OCI-LY7 (cell line): ENCODE results near the gene CHGA. TPM values are rescaled to one million over a fixed set of nuclear protein-coding genes. Genes with fewer than 3 reads are reported as not detected.

Experiments used
- BruUV-seq: library from RNA; stranded (reverse); fragments of 400-500 nt; replicated peaks from 2 replicates; lab custom pipeline; 2021; lab: Mats Ljungman, UMichigan
- CTCF ChIA-PET: fragments of 300-600 bp; sonication (Branson Sonifier 250); formaldehyde crosslinking; loops from one replicate; lab custom pipeline; 2022; ENCODE audit warnings: antibody characterized with exemption; ENCODE audit not compliant: unreplicated experiment; lab: Charles Lee
- POLR2A ChIA-PET: fragments of 300-600 bp; sonication (Branson Sonifier 250); formaldehyde crosslinking; loops from one replicate; lab custom pipeline; 2022; ENCODE audit warnings: antibody characterized with exemption; lab: Charles Lee
- DNase-seq: peaks from one replicate; pipeline ENCODE4 v3.0.0-alpha.2; 2015; ENCODE audit warnings: low spot score
- H2AFZ ChIP-seq: fragments of 200-600 bp; sonication (generic), shearing (Covaris generic); 2 replicates; pipeline ENCODE4 v1.6.1; 2014; ENCODE audit warnings: mild to moderate bottlenecking, antibody characterized with exemption, low read length, moderate library complexity
- H3K27ac ChIP-seq: fragments of 200-600 bp; sonication (generic); 2 replicates; pipeline ENCODE4 v1.5.1; 2014; ENCODE audit warnings: mixed run types, low read depth, mild to moderate bottlenecking, moderate library complexity, low read length, inconsistent platforms; ENCODE audit not compliant: poor library complexity, severe bottlenecking
- H3K36me3 ChIP-seq: fragments of 200-600 bp; sonication (generic); 2 replicates; pipeline ENCODE4 v1.6.1; 2014; ENCODE audit warnings: mild to moderate bottlenecking, antibody characterized with exemption, low read length, moderate library complexity, mixed read lengths; ENCODE audit not compliant: insufficient read depth
- H3K4me1 ChIP-seq: fragments of 200-600 bp; sonication (generic); 2 replicates; pipeline ENCODE4 v1.5.1; 2014; ENCODE audit warnings: mild to moderate bottlenecking, low read length; ENCODE audit not compliant: insufficient read depth, poor library complexity, severe bottlenecking
- H3K4me2 ChIP-seq: fragments of 200-600 bp; sonication (generic); 2 replicates; pipeline ENCODE4 v1.6.1; 2014; ENCODE audit warnings: mild to moderate bottlenecking, low read length
- H3K4me3 ChIP-seq: fragments of 200-600 bp; sonication (generic); 2 replicates; pipeline ENCODE4 v1.5.1; 2014; ENCODE audit warnings: mild to moderate bottlenecking, low read depth, low read length; ENCODE audit not compliant: poor library complexity, severe bottlenecking
- H3K79me2 ChIP-seq: fragments of 200-600 bp; sonication (generic); 2 replicates; pipeline ENCODE4 v1.6.1; 2016; ENCODE audit warnings: low read depth, mild to moderate bottlenecking, low read length, moderate library complexity, mixed read lengths; ENCODE audit not compliant: insufficient read depth
- H3K9me2 ChIP-seq: fragments of 200-600 bp; sonication (generic); 2 replicates; pipeline ENCODE4 v1.6.1; 2016; ENCODE audit warnings: mild to moderate bottlenecking, low read length, mixed read lengths; ENCODE audit not compliant: insufficient read depth
- H3K9me3 ChIP-seq: fragments of 200-600 bp; sonication (generic); 2 replicates; pipeline ENCODE4 v1.6.1; 2014; ENCODE audit warnings: mild to moderate bottlenecking, mixed run types, low read length, mixed read lengths
- H4K20me1 ChIP-seq: fragments of 200-600 bp; sonication (generic); 2 replicates; pipeline ENCODE4 v1.6.1; 2014; ENCODE audit warnings: mild to moderate bottlenecking, antibody characterized with exemption, low read length, moderate library complexity, mixed read lengths; ENCODE audit not compliant: insufficient read depth
- EZH2phosphoT487 ChIP-seq: fragments of 200-600 bp; sonication (generic); IDR thresholded peaks from 2 replicates; pipeline ENCODE4 v1.6.1; 2018; ENCODE audit warnings: low read depth, borderline replicate concordance, mild to moderate bottlenecking, mixed run types, antibody characterized with exemption, low read length, moderate library complexity, mixed read lengths
- intact Hi-C: fragments of 100-400 bp; cut with micrococcal nuclease; formaldehyde crosslinking; loops from one replicate; pipeline ENCODE4 v1.10.0; 2022; ENCODE audit not compliant: unreplicated experiment
- total RNA-seq, 2 experiments: library from RNA; depleted of rRNA in 1 of 2; stranded (reverse); fragments of >200 nt in 1 of 2; shearing (Covaris generic) in 1 of 2; gene quantifications; 2 replicates each; pipeline ENCODE4 v1.2.3, GENCODE V29; 2014 to 2022
- TF ChIP-seq, protein P1 (sequence below): fragments of 200-600 bp; sonication (generic); conservative IDR thresholded peaks from 2 replicates; pipeline ENCODE4 v1.5.1; 2014; ENCODE audit warnings: mild to moderate bottlenecking, antibody characterized with exemption, low read length, moderate library complexity, mixed read lengths

CHGA gene
- total RNA-seq, 2 experiments from 2014 or later: 0.57 TPM; not detected in 1

DNA sequence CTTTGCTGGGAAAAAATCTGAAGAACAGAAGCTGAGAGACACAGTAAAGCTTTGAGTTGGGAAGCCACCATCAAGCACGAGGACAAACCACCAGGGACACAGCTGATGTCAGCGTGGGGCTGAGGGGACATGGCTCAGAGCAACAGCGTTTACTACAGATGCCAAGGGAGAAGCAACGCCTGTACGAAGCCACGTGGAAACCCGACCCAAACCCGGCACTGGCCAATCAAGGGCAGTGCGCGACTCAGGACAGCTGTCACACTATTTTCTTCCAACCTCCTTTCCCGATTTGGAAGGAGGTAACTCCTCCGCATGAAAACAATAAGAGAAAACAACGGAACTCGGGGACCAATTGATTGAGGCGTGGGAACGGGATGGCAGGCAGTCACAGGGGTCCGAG is 20.2 kb upstream of the CHGA start:
- POLR2A ChIA-PET: no interaction called here
- H4K20me1 ChIP-seq: no peaks in the 10 kb centered on the region
- no peaks in the 10 kb centered on the region for H3K36me3 ChIP-seq
- no peak for DNase-seq
- no peak for TF ChIP-seq EZH2phosphoT487
- TF ChIP-seq, protein P1, sequence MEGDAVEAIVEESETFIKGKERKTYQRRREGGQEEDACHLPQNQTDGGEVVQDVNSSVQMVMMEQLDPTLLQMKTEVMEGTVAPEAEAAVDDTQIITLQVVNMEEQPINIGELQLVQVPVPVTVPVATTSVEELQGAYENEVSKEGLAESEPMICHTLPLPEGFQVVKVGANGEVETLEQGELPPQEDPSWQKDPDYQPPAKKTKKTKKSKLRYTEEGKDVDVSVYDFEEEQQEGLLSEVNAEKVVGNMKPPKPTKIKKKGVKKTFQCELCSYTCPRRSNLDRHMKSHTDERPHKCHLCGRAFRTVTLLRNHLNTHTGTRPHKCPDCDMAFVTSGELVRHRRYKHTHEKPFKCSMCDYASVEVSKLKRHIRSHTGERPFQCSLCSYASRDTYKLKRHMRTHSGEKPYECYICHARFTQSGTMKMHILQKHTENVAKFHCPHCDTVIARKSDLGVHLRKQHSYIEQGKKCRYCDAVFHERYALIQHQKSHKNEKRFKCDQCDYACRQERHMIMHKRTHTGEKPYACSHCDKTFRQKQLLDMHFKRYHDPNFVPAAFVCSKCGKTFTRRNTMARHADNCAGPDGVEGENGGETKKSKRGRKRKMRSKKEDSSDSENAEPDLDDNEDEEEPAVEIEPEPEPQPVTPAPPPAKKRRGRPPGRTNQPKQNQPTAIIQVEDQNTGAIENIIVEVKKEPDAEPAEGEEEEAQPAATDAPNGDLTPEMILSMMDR: no peak
- no peaks in the 10 kb centered on the region for H3K79me2 ChIP-seq
- H3K9me3 ChIP-seq: no peaks in the 10 kb centered on the region
- no peak overlapping the region for H3K4me3 ChIP-seq
- no peaks in the 10 kb centered on the region for H3K9me2 ChIP-seq
- no peak overlapping the region for H2AFZ ChIP-seq
- CTCF ChIA-PET: no interaction called here
- H3K4me2 ChIP-seq: no peak overlapping the region
- H3K4me1 ChIP-seq: peaks cover 4% of the 10 kb centered on the region
- H3K27ac ChIP-seq: no peak overlapping the region
- no TSS peak for BruUV-seq
- intact Hi-C loops: no loop called here

DNA sequence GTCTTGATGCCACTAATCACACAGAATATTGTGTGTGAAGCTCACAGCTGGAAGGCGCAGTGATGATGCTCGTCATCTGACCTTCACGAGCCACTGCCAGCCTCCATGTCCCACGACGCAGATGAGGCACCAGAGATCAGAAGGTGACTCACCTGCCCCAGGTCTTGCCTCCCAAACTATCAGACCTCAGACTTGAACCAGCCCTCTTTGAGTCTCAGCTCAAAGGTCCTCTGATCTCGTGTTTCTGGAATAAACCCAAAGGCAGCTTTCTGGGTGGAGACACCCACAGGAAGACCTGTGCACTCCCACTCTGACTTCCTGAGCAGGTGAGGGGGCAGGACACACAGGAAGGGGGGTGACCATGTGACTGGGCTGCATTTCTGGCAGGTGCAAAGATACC is 19.6 kb upstream of the CHGA start:
- Histone ChIP-seq H3K4me1 (peaks cover 4% of the 10 kb centered on the region), H3K4me2 (no peak overlapping the region), H3K27ac (no peak overlapping the region), H3K9me3 (no peaks in the 10 kb centered on the region), H3K9me2 (no peaks in the 10 kb centered on the region), H3K4me3 (no peak overlapping the region), H2AFZ (no peak overlapping the region), H3K36me3 (no peaks in the 10 kb centered on the region), H4K20me1 (no peaks in the 10 kb centered on the region), H3K79me2 (no peaks in the 10 kb centered on the region)
- intact Hi-C loops: no loop called here
- TF ChIP-seq, protein P1: no peak
- TF ChIP-seq EZH2phosphoT487: no peak
- ChIA-PET CTCF (no interaction called here), POLR2A (no interaction called here)
- no peak for DNase-seq
- no TSS peak for BruUV-seq

DNA sequence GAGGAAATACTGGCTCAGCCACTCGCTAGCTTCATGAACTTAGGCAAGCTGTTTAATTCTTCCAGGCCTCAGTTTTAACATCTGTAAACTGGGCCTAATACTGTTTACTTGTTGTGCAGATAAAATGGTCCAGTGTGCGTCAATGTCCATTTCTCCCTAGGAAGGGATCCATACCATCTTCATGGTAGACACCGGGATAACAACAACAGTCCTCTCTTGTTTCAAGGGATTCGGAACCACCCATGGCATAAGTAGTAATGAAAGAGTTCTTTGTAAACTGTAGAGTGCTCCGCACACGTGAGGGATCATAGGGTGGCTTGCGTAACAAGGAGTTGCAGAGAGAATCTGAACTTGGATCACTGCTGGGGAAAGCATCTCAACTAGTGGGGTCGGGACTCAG is 17.3 kb upstream of the CHGA start:
- DNase-seq: no peak
- CTCF ChIA-PET: no interaction called here
- H3K4me3 ChIP-seq: no peak overlapping the region
- intact Hi-C loops: no loop called here
- H3K27ac ChIP-seq: no peak overlapping the region
- H3K9me2 ChIP-seq: no peaks in the 10 kb centered on the region
- TF ChIP-seq, protein P1: no peak
- no peak for TF ChIP-seq EZH2phosphoT487
- peaks cover 4% of the 10 kb centered on the region for H3K4me1 ChIP-seq
- no peaks in the 10 kb centered on the region for H4K20me1 ChIP-seq
- no peak overlapping the region for H3K4me2 ChIP-seq
- BruUV-seq: no TSS peak
- no peak overlapping the region for H2AFZ ChIP-seq
- H3K9me3 ChIP-seq: no peaks in the 10 kb centered on the region
- no peaks in the 10 kb centered on the region for H3K79me2 ChIP-seq
- POLR2A ChIA-PET: no interaction called here
- H3K36me3 ChIP-seq: no peaks in the 10 kb centered on the region
